Stimulated activated CD4-positive, alpha-beta T cell treated with anti-CD3 and anti-CD28 coated beads, Interleukin-2, amount 100 ng/mL, for 48 hours (primary cell): ENCODE measurements around the gene IFITM1.
A peak's percentile ranks its signal among the peaks of the same experiment; 100 is the strongest.
"Not testable (repeated sequence)": the region's sequence is repeated elsewhere in the genome, so short reads cannot be mapped to it uniquely, and the experiment has no call there.

Experiments
- DNase-seq, 2 donors: peaks; one replicate each; pipeline ENCODE4 v3.0.0-alpha.2; 2020

The IFITM1 gene

DNA sequence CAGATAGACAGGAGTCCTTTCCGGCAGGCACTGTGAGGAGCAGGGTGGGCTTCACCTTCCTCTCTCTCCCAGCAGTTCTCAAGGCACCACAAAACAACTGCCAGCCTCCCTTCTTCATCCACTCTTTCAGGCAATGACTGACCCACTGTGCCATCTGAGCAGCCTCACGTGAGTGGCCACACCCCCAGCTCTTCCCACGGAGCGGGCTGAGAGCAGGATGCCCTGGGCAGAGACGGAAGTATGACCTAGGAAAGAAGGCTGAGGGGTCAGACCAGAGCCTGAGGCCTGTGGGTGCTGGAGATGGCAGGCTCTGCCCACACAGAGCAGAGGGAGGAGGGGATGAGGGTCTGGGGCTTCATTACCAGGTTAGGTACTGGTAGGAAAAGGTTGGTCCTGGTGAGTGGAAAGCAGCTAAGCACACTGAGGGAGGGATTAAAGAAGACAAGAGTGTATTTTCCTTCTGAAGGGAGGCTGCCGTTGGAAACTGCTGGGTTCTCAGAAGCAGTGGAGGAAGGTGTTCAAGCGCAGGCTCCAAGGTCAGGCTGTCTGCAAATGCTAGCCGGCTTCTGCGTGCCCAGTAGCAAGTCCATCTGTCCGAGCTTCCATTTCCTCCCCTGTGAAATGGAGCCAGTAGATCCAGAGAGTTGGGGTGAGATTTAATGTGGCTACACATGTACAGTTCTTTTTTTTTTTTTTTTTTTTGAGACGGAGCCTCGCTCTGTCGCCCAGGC is 31.0 kb upstream of the IFITM1 start:
- no peak for DNase-seq

DNA sequence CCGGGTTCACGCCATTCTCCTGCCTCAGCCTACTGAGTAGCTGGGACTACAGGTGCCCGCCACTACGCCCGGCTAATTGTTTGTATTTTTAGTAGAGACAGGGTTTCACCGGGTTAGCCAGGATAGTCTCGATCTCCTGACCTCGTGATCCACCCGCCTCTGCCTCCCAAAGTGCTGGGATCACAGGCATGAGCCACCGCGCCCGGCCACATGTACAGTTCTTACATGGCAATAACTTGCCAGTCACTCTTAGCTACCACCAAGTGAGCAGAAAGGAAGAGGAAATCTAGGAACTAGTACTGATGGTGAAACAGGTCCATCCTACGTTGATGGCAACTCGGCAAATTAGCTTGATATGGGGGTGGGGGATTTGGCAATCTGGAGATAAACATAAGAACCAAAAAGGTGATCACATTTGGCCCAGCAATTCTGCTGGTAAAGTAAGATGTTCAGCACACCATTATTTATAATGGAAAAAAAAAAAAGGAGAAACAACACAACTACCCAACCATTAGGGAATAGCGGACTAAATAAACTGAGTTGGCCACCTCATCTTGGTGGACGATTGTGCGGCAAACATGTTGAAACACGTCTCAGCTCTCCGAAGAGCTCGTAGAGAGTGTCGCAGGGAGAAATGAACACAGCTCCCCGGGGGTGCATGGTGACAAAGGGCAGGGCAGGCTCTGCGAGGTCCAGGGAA is 30.3 kb upstream of the IFITM1 start:
- DNase-seq, result no peak

DNA sequence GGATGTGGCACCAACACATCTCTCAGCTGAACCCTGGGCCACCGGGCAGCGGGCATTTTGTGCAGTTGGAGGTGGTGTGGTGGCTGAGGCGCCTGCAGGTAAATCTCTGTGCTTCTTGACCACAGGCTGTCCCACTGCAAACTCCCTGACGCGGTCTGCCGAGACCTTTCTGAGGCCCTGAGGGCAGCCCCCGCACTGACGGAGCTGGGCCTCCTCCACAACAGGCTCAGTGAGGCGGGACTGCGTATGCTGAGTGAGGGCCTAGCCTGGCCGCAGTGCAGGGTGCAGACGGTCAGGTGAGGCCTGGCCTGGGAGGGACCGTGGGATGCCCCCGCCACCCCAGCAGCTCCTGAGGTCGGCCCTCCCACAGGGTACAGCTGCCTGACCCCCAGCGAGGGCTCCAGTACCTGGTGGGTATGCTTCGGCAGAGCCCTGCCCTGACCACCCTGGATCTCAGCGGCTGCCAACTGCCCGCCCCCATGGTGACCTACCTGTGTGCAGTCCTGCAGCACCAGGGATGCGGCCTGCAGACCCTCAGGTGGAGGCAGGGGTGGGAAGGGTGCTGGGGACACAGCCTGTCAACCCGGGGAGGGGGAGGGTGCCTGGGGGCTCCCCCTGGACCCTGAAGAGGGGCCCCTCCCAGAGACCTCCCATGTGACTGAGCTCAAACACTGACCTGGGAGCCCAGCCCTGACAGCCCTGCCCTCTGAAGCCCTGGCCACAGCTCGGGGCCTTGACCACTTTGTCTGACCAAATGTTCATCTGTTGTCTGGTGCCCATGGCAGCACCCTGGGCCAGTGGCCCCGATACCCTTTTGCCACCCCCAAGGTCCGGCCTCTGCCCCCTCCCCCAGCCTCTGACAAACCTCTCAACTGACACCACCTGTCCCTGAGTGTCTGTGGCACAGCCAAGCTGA is 29.5 kb upstream of the IFITM1 start:
- no peak for DNase-seq

DNA sequence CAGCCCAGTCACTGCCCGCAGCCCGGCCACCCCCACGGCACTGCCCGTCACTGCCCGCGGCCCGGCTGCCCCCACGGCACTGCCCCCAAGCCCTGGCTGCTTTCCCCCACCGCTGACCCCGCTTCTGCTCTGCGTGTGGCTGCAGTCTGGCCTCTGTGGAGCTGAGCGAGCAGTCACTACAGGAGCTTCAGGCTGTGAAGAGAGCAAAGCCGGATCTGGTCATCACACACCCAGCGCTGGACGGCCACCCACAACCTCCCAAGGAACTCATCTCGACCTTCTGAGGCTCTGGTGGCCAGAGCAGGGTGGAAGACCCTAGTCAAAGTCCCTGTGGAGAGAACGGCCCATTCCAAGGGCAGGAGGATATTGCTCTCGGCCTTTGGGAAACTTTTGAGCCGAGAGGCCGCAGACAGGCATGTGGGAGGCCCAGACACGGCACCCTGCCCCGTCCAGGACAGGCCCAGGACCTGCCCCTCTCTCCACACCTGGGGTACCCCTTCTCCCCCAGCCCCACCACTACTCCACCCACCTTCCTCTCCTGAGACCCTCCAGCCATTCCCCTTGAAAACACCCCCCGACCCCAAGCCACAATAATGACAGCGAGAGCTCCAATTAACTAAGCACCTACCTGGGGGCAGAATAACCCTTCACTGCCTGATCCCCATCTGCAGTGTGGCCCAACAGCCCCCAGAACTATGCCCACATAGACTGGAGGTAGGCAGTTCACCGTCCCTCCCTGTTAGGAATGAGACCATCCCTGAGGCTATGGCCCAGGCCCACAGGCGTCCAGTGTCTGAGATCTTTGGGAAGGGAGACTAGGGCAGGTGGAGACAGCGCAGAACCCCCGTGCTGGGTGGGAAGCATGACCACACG is 28.6 kb upstream of the IFITM1 start:
- DNase-seq, result no peak

DNA sequence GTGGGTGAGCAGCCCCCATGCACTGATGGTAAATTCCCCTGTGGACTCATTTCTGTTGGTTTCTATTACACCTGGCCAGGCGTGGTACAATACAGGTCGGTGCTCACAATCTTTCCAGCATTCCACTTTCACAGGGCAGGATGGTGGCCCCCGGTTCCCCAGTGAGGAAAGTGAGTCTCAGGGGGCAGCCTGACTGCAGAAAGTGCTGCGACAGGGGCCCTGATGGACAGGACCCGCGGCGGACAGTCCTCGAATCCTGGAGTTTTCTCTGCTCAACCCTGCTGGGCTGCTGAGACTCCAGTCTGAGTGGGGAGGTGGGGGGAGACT is 28.0 kb upstream of the IFITM1 start:
- DNase-seq, result no peak

DNA sequence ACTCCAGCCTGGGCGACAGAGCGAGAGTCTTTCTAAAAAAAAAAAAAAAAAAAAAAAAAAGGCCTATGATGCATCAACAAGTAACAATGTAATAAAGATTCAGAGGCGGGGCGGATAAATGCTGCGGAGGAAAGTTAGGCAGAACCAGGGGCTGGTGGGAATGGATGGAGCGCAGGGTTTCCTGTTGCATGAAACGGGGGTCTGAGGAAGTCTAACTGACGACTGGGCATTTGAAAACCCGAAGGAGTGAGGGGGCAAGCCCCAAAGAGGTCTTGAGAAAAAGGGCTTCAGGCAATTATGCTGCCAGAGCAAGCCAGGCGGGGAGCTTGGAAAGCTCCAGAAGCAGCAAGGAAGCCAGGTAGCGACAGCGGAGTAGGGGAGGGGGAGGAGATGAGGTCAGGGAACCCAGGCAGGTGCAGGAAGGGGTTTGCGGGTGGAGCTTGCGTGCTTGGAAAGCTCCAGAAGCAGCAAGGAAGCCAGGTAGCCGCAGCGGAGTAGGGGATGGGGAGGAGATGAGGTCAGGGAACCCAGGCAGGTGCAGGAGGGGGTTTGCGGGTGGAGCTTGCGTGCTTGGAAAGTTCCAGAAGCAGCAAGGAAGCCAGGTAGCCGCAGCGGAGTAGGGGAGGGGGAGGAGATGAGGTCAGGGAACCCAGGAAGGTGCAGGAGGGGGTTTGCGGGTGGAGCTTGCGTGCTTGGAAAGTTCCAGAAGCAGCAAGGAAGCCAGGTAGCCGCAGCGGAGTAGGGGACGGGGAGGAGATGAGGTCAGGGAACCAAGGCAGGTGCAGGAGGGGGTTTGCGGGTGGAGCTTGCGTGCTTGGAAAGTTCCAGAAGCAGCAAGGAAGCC is 26.6 kb upstream of the IFITM1 start:
- DNase-seq, result not testable (repeated sequence)

DNA sequence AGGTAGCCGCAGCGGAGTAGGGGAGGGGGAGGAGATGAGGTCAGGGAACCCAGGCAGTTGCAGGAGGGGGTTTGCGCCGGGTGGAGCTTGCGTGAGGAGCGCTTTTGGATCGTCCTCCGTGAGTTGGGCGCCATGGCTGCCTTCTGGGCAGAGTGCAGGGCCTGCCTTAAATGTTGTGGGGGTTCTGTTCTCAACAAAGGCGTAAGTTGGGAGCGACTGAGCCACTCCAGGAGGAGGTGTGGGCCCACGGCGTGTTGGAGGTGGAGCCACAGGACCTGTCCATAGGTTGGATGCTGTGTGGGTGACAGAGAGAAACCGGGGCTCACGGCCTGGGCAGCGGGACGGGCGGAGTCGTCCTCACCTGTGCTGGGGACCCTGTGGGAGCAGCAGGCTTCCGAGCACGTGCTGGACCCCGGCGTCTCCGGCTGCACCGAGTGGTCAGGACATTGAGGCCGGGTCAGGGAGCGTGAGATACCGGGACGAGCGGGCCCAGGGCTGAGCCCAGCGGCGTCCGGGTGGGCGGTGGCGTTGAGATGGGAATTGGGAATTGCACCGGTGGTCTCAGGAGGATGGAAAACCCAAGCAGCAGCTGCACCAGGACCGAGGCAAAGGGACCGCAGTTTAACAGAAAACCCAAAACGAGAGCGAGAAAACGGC is 25.9 kb upstream of the IFITM1 start:
- peak in 1 of 2 donors; percentile 23 for DNase-seq

DNA sequence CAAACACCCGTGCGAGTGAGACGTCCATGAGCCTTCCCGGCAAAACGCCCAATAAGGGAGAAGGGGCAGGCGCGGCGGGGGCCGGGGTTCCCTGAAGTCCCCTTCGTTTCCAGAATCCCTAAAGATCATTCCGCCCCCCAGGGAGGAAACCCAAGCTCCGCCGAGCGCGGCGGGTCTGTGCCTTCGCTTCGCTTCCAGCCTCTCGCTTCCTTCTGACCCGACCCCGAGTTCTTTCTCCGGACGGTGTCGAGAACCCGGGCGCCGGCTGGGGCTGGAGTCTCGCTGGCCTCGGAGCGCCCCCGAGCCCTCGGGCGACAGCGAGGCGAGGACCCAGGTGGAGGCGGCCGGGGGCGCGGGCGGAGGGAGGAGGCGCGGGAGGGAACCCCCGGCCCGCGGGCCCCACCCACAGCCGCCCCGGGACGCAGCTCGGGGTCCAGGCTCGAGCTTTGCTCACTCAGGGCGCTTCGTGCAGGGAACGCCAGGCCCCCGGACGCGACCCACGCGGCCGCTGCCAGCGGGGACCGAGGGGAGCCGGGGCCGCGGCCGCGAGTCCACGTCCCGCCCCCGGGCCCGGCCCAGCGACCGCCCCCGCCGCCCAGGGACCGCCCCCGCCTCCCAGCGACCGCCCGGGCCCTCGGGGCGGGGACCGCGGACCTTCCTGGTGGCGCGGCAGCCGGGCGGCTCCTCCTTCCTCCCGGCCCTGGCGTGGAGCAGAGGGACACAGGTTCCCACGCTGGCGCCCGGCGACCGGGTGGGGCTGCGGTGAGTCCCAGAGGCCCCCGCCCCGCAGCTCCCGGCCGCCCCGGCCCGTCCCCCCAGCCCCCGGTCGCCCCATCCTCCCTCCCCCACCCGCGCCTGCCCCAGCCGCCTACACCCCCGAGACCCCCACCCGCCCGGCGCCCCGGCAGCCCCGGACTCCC is 25.1 kb upstream of the IFITM1 start, which contains the start of gene PGGHG:
PGGHG (plus strand) TSS at position 649 of the 920 bp plus-strand sequence. CDS start 691 bp downstream, outside the sequence.
- DNase-seq, result peak in 1 of 2 donors; percentile 34

DNA sequence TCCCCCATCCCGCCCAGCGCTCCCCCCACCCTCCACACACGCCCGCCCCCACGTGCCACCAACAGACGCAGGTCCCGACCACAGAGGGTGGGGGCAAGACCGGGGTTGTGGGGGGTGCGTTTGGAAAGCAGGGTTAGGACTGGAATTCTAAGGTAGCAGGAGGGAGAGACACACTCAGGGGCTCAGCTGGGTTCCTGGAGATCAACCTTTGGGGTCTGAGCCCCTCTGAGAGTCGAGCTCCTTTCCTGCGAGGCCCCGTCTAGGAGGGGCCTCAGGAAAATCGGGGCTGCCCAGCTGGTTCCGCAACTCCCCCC is 24.5 kb upstream of the IFITM1 start:
- no peak for DNase-seq

DNA sequence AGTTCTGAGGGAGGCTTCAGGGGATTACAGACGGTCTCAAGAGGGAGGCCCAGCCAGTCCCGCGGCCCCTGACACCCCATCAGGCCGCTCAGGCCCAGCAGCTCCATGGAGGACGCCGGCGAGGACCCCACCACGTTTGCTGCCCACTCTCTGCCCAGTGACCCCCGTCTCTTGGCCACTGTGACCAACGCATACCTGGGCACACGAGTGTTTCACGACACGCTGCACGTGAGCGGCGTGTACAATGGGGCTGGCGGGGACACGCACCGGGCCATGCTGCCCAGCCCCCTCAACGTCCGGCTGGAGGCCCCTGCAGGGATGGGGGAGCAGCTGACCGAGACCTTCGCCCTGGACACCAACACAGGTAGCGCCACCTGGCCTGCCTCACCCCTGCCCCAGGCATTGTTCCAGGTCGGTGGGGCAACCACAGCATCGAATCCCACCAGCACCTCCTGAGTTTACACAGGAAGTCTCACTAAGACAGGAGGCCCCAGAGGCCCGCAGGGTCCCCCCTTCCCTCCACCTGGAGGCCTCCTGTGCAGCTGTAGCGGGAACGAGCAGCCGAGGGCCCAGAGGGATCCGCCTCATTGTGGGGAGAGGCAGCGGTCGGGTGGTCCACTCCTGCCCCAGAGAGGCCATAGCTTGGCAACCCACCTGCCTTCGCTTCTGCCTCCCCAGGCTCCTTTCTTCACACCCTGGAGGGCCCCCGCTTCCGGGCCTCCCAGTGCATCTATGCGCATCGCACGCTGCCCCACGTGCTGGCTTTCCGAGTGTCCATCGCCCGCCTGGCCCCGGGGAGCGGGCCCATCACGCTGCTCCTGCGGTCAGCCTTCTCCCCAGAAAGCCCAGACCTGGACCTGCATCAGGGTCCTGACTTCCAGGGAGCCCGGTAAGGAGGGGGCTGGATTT is 23.9 kb upstream of the IFITM1 start:
- DNase-seq, result no peak

DNA sequence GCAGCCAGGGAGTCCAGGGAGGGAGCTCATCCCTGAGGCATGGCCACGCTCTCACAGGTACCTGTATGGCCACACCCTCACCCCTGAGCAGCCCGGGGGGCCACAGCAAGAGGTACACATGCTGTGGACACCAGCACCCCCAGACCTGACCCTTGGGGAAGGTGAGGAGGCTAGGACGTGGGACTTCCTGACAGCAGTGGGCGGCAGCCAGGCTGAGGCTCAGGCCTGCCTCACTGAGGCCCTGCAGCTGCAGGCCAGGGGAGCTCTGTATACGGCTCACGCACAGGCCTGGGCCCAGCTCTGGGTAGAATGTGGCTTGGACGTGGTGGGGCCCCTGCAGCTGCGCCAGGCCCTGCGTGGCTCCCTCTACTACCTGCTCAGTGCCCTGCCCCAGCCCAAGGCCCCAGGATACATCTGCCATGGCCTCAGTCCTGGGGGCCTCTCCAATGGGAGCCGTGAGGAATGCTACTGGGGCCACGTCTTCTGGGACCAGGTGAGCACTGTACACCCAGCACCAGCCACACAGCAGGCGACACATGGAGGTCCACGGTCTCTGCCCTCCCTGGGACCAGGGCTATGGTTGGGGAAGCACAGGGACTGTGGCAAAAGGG is 23.1 kb upstream of the IFITM1 start:
- no peak for DNase-seq

DNA sequence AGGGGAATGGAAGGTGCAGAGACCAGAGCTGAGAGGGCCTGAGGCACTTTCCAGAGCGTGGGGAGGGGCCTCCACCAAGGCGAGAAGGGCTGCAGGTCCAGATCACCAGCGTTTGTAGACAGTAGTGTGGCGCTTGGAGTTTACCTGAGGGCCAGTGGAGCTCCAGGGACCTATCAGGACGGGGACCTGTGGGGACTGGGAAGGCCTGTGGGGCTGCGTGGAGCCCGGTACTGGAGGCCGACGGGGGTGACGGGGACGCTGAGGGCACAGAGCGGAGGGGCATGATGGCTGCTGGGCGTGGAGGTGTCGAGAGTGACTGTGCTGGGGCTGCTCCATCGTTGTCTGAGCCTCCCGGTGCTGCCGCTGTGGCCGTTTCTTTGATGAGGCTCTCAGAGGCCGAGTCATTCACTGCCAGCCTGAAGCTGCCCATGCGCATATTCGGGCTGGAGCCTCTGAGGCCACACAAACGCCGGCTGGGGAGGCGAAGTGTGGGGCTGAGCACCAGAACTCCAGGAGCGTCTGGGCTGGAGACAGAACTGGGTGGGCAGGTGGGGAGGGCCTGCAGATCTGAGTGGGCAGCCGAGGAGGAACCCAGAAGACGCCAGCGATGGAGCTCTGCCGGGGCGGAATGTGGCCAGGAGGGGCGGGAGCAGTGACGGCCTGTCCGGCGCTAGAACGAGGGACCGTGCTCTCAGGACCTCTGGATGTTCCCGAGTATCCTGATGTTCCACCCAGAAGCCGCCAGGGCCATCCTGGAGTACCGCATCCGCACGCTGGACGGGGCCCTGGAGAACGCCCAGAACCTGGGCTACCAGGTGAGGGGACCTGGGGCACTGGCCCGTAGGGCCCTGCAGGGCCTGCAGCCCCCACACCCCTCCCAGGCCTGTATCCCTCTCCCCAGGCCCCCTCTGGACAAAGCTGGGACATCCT is 22.3 kb upstream of the IFITM1 start:
- no peak for DNase-seq

DNA sequence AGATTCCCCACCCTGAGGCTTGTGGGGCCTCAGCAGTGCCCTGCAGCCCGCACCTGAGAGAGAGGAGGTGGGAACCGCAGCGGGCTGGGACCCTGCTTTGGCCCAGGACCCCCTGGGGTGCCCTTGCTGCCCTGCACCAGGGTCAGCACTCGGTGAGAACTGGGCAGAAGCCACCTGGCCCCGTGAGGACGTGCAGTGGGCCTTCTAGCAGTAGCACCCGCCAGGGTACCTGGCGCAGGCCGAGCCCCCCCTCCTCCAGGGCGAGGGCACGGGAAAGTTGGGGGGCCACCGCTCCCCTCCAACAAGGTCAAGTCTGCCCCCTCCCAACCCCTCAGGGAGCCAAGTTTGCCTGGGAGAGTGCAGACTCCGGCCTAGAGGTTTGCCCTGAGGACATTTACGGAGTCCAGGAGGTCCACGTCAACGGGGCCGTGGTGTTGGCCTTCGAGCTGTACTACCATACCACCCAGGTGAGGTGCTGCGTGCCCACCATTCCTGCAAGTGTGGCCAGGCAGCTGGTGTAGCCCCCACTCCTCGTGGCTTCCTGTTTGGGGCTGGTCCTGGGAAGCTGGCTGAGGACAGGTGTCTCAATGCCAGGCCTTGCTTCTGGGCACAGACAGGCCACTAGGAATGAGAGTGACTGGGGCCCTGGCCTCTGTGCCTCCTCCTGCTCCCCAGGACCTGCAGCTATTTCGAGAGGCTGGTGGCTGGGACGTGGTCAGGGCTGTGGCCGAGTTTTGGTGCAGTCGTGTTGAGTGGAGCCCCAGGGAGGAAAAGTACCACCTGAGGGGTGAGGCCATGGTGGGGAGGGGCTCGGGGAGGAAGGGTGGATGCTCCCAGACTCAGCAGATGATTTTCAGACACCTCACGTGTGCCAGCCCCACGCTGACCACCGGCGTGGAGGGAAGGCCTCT is 21.4 kb upstream of the IFITM1 start:
- no peak for DNase-seq

DNA sequence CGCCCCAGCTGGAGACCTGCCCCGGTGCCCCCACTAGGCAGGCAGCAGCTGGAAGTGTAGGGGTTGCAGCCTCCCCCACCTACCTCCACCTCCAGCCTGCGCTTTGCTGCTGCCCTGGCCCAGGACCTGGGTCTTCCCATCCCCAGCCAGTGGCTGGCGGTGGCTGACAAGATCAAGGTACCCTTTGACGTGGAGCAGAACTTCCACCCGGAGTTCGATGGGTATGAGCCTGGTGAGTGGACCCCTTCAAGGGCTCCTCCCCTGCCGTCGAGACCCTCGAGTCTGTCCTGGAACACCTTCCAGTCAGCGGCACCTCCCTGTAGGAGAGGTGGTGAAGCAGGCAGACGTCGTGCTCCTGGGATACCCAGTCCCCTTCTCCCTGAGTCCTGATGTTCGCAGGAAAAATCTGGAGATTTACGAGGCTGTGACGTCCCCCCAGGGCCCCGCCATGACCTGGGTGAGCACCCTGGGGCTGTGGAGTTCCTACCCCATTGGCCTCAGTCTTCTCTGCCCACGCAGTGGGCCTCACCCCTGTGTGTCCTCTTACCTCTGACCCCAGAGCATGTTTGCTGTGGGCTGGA is 20.5 kb upstream of the IFITM1 start:
- DNase-seq, result no peak

DNA sequence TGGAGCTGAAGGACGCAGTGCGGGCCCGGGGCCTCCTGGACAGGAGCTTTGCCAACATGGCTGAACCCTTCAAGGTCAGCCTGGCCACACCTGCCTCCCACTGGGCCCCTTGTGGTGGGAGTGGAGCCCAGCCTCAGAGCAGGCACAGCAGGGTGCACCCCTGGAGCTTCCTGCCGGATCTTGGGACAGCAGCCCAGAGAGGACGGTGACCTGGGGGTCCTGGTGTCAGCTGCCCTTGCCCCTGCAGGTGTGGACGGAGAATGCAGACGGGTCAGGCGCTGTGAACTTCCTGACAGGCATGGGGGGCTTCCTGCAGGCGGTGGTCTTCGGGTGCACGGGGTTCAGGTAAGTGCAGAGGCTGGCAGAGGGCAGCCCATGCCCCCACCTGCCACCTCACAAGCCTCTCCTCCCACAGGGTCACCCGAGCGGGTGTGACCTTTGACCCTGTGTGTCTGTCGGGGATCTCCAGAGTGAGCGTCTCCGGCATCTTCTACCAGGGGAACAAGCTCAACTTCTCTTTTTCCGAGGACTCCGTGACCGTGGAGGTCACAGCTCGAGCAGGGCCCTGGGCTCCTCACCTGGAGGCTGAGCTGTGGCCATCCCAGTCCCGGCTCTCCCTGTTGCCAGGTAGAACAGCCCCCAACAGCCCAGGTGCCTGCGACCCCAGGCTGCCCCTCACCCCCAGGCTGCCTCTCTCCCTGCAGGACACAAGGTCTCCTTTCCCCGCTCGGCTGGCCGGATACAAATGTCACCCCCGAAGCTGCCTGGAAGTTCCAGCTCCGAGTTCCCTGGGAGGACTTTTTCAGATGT is 19.8 kb upstream of the IFITM1 start:
- DNase-seq, result no peak
